SK-N-SH treated with all-trans-retinoic acid at 6 μM for 48 hours (cell line): ENCODE measurements around the gene OSBPL1A.

Source experiments
- ATAC-seq: fragments of 200-7000 bp; cut with Tn5 transposase; 3 replicates; pipeline ENCODE4 v1.9.1; 2020; ENCODE audit warnings: mild to moderate bottlenecking, moderate library complexity
- ARNTL ChIP-seq: fragments of 450-650 bp; formaldehyde crosslinking; IDR thresholded peaks from 2 replicates; pipeline ENCODE4 v1.5.0; 2020; ENCODE audit warnings: low read depth, mild to moderate bottlenecking, moderate library complexity, borderline replicate concordance
- BACH2 ChIP-seq: fragments of 250-450 bp; sonication (Bioruptor Pico); IDR thresholded peaks from 2 replicates; pipeline ENCODE4 v1.9.0; 2021; ENCODE audit warnings: mild to moderate bottlenecking, borderline replicate concordance
- CREB5 ChIP-seq: fragments of 250-450 bp; sonication (Bioruptor Pico); IDR thresholded peaks from 2 replicates; pipeline ENCODE4 v1.5.1; 2020; ENCODE audit warnings: low read depth, mild to moderate bottlenecking, moderate library complexity
- CSDC2 ChIP-seq: fragments of 250-450 bp; sonication (Bioruptor Pico); IDR thresholded peaks from 2 replicates; pipeline ENCODE4 v1.5.0; 2020; ENCODE audit warnings: mild to moderate bottlenecking, moderate library complexity
- ESRRG ChIP-seq: fragments of 250-450 bp; sonication (Bioruptor Pico); IDR thresholded peaks from 2 replicates; pipeline ENCODE4 v1.6.1; 2021; ENCODE audit warnings: mild to moderate bottlenecking
- GLIS3 ChIP-seq: fragments of 250-450 bp; sonication (Bioruptor Pico); IDR thresholded peaks from 2 replicates; pipeline ENCODE4 v1.5.0; 2020; ENCODE audit warnings: mild to moderate bottlenecking, moderate library complexity
- ISL1 ChIP-seq: fragments of 250-450 bp; sonication (Bioruptor Pico); IDR thresholded peaks from 2 replicates; pipeline ENCODE4 v2.1.2; 2022; ENCODE audit warnings: mild to moderate bottlenecking, moderate library complexity
- PPARA ChIP-seq: fragments of 250-450 bp; sonication (Bioruptor Pico); IDR thresholded peaks from 2 replicates; pipeline ENCODE4 v1.5.0; 2020; ENCODE audit warnings: mild to moderate bottlenecking, borderline replicate concordance
- RARB ChIP-seq: fragments of 250-450 bp; sonication (Bioruptor Pico); IDR thresholded peaks from 2 replicates; pipeline ENCODE4 v1.8.0; 2021; ENCODE audit warnings: mild to moderate bottlenecking, moderate library complexity
- TCF4 ChIP-seq: fragments of 250-450 bp; sonication (Bioruptor Pico); IDR thresholded peaks from 2 replicates; pipeline ENCODE4 v1.8.0; 2021; ENCODE audit warnings: mild to moderate bottlenecking, moderate library complexity, borderline replicate concordance
- TOX ChIP-seq: fragments of 250-450 bp; sonication (Bioruptor Pico); IDR thresholded peaks from 2 replicates; pipeline ENCODE4 v1.8.0; 2021; ENCODE audit warnings: mild to moderate bottlenecking, moderate library complexity, borderline replicate concordance
- ZC3H10 ChIP-seq: fragments of 250-450 bp; sonication (Bioruptor Pico); IDR thresholded peaks from 2 replicates; pipeline ENCODE4 v1.5.1; 2021; ENCODE audit warnings: mild to moderate bottlenecking, moderate library complexity
- ZFP3 ChIP-seq: fragments of 250-450 bp; sonication (Bioruptor Pico); IDR thresholded peaks from 2 replicates; pipeline ENCODE4 v1.5.0; 2020; ENCODE audit warnings: mild to moderate bottlenecking, moderate library complexity
- ZFP30 ChIP-seq: fragments of 450-650 bp; formaldehyde crosslinking; IDR thresholded peaks from 2 replicates; pipeline ENCODE4 v1.5.0; 2022; ENCODE audit warnings: mild to moderate bottlenecking, moderate library complexity
- ZNF565 ChIP-seq: fragments of 450-650 bp; formaldehyde crosslinking; conservative IDR thresholded peaks from 2 replicates; pipeline ENCODE4 v1.5.0; 2020; ENCODE audit warnings: low read depth, mild to moderate bottlenecking, moderate library complexity
- ZNF70 ChIP-seq: fragments of 450-650 bp; formaldehyde crosslinking; IDR thresholded peaks from 2 replicates; pipeline ENCODE4 v1.5.0; 2020; ENCODE audit warnings: mild to moderate bottlenecking, moderate library complexity
- ZNF8 ChIP-seq: fragments of 450-650 bp; formaldehyde crosslinking; IDR thresholded peaks from 2 replicates; pipeline ENCODE4 v1.5.0; 2020; ENCODE audit warnings: mild to moderate bottlenecking, moderate library complexity
- TF ChIP-seq, protein P1 (sequence below): fragments of 250-450 bp; sonication (Bioruptor Pico); IDR thresholded peaks from 2 replicates; pipeline ENCODE4 v1.5.0; 2020; ENCODE audit warnings: mild to moderate bottlenecking, moderate library complexity
- TF ChIP-seq, protein P2 (sequence below): fragments of 250-450 bp; sonication (Bioruptor Pico); IDR thresholded peaks from 2 replicates; pipeline ENCODE4 v1.8.0; 2021; ENCODE audit warnings: low read depth, mild to moderate bottlenecking, moderate library complexity, borderline replicate concordance

The OSBPL1A gene

GRCh38 chr18:24319757-24320156, 77.9 kb downstream of the OSBPL1A start:
- TF ChIP-seq, protein P1, sequence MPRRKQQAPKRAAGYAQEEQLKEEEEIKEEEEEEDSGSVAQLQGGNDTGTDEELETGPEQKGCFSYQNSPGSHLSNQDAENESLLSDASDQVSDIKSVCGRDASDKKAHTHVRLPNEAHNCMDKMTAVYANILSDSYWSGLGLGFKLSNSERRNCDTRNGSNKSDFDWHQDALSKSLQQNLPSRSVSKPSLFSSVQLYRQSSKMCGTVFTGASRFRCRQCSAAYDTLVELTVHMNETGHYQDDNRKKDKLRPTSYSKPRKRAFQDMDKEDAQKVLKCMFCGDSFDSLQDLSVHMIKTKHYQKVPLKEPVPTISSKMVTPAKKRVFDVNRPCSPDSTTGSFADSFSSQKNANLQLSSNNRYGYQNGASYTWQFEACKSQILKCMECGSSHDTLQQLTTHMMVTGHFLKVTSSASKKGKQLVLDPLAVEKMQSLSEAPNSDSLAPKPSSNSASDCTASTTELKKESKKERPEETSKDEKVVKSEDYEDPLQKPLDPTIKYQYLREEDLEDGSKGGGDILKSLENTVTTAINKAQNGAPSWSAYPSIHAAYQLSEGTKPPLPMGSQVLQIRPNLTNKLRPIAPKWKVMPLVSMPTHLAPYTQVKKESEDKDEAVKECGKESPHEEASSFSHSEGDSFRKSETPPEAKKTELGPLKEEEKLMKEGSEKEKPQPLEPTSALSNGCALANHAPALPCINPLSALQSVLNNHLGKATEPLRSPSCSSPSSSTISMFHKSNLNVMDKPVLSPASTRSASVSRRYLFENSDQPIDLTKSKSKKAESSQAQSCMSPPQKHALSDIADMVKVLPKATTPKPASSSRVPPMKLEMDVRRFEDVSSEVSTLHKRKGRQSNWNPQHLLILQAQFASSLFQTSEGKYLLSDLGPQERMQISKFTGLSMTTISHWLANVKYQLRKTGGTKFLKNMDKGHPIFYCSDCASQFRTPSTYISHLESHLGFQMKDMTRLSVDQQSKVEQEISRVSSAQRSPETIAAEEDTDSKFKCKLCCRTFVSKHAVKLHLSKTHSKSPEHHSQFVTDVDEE (CRISPR knock-in tag), result no peak
- 0 out of 2 replicates have a peak, but pooled peaks have one; percentile 6 for TF ChIP-seq ISL1 (CRISPR knock-in tag)
- no peak; the same call in 2 of the 3 replicates for ATAC-seq

GRCh38 chr18:24317370-24317769, 80.3 kb downstream of the OSBPL1A start:
- no peak for ATAC-seq
- TF ChIP-seq ARNTL (CRISPR knock-in tag) (no peak), CSDC2 (CRISPR knock-in tag) (no peak), ZNF565 (CRISPR knock-in tag) (no peak), TCF4 (CRISPR knock-in tag) (no peak), ZNF70 (CRISPR knock-in tag) (no peak), GLIS3 (CRISPR knock-in tag) (no peak)
- TF ChIP-seq, protein P1 (CRISPR knock-in tag), result no peak

GRCh38 chr18:24315170-24315569, 82.5 kb downstream of the OSBPL1A start:
- ATAC-seq, result no peak
- no peak for TF ChIP-seq TOX (CRISPR knock-in tag)
- TF ChIP-seq, protein P2, sequence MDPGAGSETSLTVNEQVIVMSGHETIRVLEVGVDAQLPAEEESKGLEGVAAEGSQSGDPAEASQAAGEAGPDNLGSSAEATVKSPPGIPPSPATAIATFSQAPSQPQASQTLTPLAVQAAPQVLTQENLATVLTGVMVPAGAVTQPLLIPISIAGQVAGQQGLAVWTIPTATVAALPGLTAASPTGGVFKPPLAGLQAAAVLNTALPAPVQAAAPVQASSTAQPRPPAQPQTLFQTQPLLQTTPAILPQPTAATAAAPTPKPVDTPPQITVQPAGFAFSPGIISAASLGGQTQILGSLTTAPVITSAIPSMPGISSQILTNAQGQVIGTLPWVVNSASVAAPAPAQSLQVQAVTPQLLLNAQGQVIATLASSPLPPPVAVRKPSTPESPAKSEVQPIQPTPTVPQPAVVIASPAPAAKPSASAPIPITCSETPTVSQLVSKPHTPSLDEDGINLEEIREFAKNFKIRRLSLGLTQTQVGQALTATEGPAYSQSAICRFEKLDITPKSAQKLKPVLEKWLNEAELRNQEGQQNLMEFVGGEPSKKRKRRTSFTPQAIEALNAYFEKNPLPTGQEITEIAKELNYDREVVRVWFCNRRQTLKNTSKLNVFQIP (CRISPR knock-in tag), result no peak
- TF ChIP-seq, protein P1 (CRISPR knock-in tag), result no peak
- TF ChIP-seq ARNTL (CRISPR knock-in tag), result no peak
- TF ChIP-seq ZFP3 (CRISPR knock-in tag), result no peak
- TF ChIP-seq RARB (CRISPR knock-in tag), result no peak
- no peak for TF ChIP-seq ZFP30
- no peak for TF ChIP-seq ZC3H10 (CRISPR knock-in tag)
- TF ChIP-seq BACH2 (CRISPR knock-in tag), result no peak
- no peak for TF ChIP-seq PPARA
- no peak for TF ChIP-seq ESRRG (CRISPR knock-in tag)

GRCh38 chr18:24306201-24306600, 91.4 kb downstream of the OSBPL1A start:
- 0 out of 3 replicates have a peak, but pooled peaks have one; percentile 35 for ATAC-seq
- TF ChIP-seq, protein P2 (CRISPR knock-in tag), result no peak
- no peak for TF ChIP-seq ZNF8
- TF ChIP-seq BACH2 (CRISPR knock-in tag), result no peak
- no peak for TF ChIP-seq ZFP3 (CRISPR knock-in tag)
- no peak for TF ChIP-seq CREB5 (CRISPR knock-in tag)
- TF ChIP-seq ESRRG (CRISPR knock-in tag), result no peak
